Cerebellar nuclear complex (tissue), 1 donor: Measurements from ENCODE around the gene CGREF1.
"Not testable (repeated sequence)": the region's sequence is repeated elsewhere in the genome, so short reads cannot be mapped to it uniquely, and the experiment has no call there.

Experiments
- DNase-seq, 2 experiments: peaks; one replicate each; lab custom pipeline; 2025; lab: John Stamatoyannopoulos, UW

Gene CGREF1

GRCh38 chr2:27111392-27112078, 7.4 kb downstream of the CGREF1 start:
- not testable (repeated sequence) for DNase-seq

- not testable (repeated sequence) for DNase-seq
Measured at GRCh38 chr2:27110603-27111352, 8.2 kb downstream of the CGREF1 start.

GRCh38 chr2:27109083-27109482, 9.8 kb downstream of the CGREF1 start:
- no peak for DNase-seq

GRCh38 chr2:27108221-27108620, 10.7 kb downstream of the CGREF1 start:
- no peak for DNase-seq

- no peak for DNase-seq
Measured at GRCh38 chr2:27105981-27106380, 12.9 kb downstream of the CGREF1 start.

GRCh38 chr2:27102329-27102728, 16.6 kb downstream of the CGREF1 start:
- DNase-seq = no peak

GRCh38 chr2:27100036-27100435, 18.9 kb downstream of the CGREF1 start:
- DNase-seq = no peak

GRCh38 chr2:27099334-27099955, 19.5 kb downstream of the CGREF1 start:
- no peak for DNase-seq

- DNase-seq = no peak
Measured at GRCh38 chr2:27097341-27097740, 21.6 kb downstream of the CGREF1 start.

GRCh38 chr2:27096748-27097297, 22.1 kb downstream of the CGREF1 start:
- no peak for DNase-seq

- peak; percentile 12 to 34 for DNase-seq
Measured at GRCh38 chr2:27095745-27096651, 22.9 kb downstream of the CGREF1 start.

GRCh38 chr2:27095427-27095744, 23.5 kb downstream of the CGREF1 start:
- DNase-seq = no peak

GRCh38 chr2:27094353-27094984, 24.5 kb downstream of the CGREF1 start:
- DNase-seq = no peak

GRCh38 chr2:27093430-27094352, 25.2 kb downstream of the CGREF1 start:
- no peak for DNase-seq

GRCh38 chr2:27092696-27093429, 26.1 kb downstream of the CGREF1 start:
- no peak for DNase-seq

- DNase-seq = no peak
Measured at GRCh38 chr2:27091746-27092695, 26.9 kb downstream of the CGREF1 start.

- DNase-seq = no peak
Measured at GRCh38 chr2:27089111-27089954, 29.6 kb downstream of the CGREF1 start.
